Right hindlimb (tissue), 1 donor: ENCODE results near the gene GAPDH.
"Not testable (repeated sequence)": the region's sequence is repeated elsewhere in the genome, so short reads cannot be mapped to it uniquely, and the experiment has no call there.

Experiments used
- DNase-seq: peaks from one replicate; pipeline ENCODE4 v3.0.0-alpha.2; 2018

The GAPDH gene

GRCh38 chr12:6569312-6569711, 35.0 kb downstream of the GAPDH start:
- no peak for DNase-seq

DNA sequence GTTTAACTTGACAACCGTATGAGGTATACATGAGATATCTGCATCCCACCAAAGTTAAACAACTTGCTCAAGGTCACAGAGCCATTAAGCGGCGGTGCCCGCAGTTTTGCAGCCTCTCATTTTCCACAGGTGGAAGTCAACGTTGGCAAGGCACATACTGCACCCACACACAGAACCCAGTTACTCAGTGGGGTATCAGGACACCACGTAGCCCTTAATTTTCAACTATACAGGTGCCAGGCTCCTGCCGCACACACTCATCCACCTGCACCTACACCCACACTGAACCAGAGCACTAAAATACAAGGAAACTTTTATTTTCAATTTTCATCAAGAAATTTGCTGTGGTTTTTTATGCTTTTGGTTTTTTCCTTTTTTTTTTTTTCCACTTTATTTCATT, 35.5 kb downstream of the GAPDH start:
- no peak for DNase-seq

- DNase-seq: peak; percentile 61
Measured at GRCh38 chr12:6570264-6570887, 36.1 kb downstream of the GAPDH start.

DNA sequence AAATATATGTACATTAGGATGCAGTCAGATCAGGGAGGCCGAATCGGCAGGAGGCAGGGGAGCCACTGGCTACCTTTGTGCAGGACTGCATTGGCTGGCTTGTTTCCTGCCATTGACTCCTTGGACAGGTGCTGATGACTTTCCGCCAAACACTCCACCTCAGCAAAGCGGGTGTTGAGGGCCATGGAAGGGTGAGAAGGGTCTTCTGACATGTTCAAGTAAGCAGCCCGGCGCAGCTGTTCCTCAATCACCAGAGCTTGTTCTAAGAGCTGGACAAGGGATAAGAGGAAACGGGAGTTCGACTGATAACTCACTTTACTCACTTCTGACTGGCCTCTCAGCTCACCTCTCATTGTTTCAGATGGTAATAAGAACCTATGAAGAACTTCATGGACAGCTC, 38.7 kb downstream of the GAPDH start:
- DNase-seq: no peak

- DNase-seq: no peak
Measured at GRCh38 chr12:6574576-6575295, 40.4 kb downstream of the GAPDH start.

- DNase-seq: no peak
Measured at GRCh38 chr12:6575648-6576047, 41.3 kb downstream of the GAPDH start.

DNA sequence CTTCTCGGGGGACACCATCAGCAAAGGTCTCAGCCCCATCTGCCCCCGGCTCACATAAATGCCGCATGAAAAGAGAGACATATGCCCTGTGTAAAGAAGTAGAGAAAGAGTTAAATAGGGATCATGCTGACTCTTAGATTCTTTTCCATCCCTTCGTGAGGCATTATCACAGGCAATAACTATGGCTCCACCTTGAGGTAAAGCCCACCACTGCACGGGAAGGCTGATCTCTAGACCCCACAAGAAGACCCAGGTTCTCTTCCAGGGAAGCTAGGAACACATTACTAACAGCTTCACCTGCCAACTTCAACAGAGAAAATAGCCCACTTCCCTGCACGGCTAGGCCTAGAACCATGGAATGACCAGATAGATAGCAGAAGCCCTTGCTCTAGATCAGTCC, 47.9 kb downstream of the GAPDH start:
- no peak for DNase-seq

- no peak for DNase-seq
Measured at GRCh38 chr12:6582959-6583358, 48.6 kb downstream of the GAPDH start.

DNA sequence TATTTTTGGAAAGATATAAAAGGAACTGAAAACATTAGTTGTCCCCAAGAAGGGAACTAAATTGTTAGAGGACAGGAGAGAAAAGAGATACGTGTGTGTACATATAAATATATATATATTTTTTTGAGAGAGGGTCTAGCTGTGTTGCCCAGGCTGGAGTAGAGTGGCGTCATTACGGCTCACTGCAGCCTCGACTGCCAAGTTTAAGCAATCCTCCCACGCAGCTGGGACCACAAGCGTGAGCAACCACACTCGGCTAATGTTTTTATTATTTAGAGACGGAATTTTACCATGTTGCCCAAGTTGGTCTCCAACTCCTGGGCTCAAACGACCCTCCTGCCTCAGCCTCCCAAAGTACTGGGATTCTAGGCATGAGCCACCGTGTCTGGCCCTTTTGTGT, 50.0 kb downstream of the GAPDH start:
- no peak for DNase-seq

DNA sequence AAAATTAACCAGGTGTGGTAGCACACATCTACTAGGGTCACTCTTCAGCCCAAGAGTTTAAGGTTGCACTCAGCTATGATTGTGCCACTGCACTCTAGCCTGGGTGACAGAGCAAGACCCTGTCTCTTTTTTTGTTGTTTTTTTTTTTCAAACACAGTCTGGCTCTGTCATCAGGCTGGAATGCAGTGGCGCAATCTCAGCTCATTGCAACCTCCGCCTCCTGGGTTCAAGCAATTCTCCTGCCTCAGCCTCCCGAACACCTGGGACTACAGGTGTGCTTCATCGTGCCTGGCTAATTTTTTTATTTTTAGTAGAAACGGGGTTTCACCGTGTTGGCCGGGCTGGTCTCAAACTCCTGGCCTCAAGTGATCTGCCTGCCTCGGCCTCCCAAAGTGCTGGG, 52.3 kb downstream of the GAPDH start:
- not testable (repeated sequence) for DNase-seq
